Stimulated activated CD8-positive, alpha-beta memory T cell treated with anti-CD3 and anti-CD28 coated beads, Interleukin-4, amount 100 ng/mL, for 4 hours (primary cell): Measurements from ENCODE around the gene STK32C.
"Not testable (repeated sequence)": the region's sequence is repeated elsewhere in the genome, so short reads cannot be mapped to it uniquely, and the experiment has no call there.

Source experiments
- DNase-seq, 2 donors: peaks; one replicate each; pipeline ENCODE4 v3.0.0-alpha.2; 2020; ENCODE audit warnings: low read depth in 2 of 2, low spot score in 1 of 2

STK32C gene

GRCh38 chr10:132269266-132270230 lies 38.2 kb downstream of the STK32C start:
- DNase-seq = no peak

GRCh38 chr10:132267916-132268315 lies 39.8 kb downstream of the STK32C start:
- DNase-seq = not testable (repeated sequence)

GRCh38 chr10:132266594-132267161 lies 41.1 kb downstream of the STK32C start:
- DNase-seq = no peak

- no peak for DNase-seq
Measured at GRCh38 chr10:132265890-132266496, 41.8 kb downstream of the STK32C start.

GRCh38 chr10:132264966-132265889 lies 42.5 kb downstream of the STK32C start:
- DNase-seq = no peak

- no peak for DNase-seq
Measured at GRCh38 chr10:132264306-132264950, 43.3 kb downstream of the STK32C start.

GRCh38 chr10:132263866-132264265 lies 43.9 kb downstream of the STK32C start:
- DNase-seq = no peak

GRCh38 chr10:132259702-132260482 lies 47.9 kb downstream of the STK32C start:
- no peak for DNase-seq

- no peak for DNase-seq
Measured at GRCh38 chr10:132258423-132258822, 49.3 kb downstream of the STK32C start.

- no peak for DNase-seq
Measured at GRCh38 chr10:132257907-132258306, 49.8 kb downstream of the STK32C start.

- peak in 1 of 2 donors; percentile 23 for DNase-seq
Measured at GRCh38 chr10:132257271-132257670, 50.5 kb downstream of the STK32C start.

- DNase-seq = no peak
Measured at GRCh38 chr10:132256866-132257265, 50.9 kb downstream of the STK32C start.

GRCh38 chr10:132255489-132256344 lies 52.0 kb downstream of the STK32C start:
- DNase-seq = no peak

GRCh38 chr10:132254841-132255240 lies 52.9 kb downstream of the STK32C start:
- no peak for DNase-seq

GRCh38 chr10:132253092-132253687 lies 54.6 kb downstream of the STK32C start:
- no peak for DNase-seq

- DNase-seq = no peak
Measured at GRCh38 chr10:132252412-132252811, 55.3 kb downstream of the STK32C start.

GRCh38 chr10:132251928-132252327 lies 55.8 kb downstream of the STK32C start:
- DNase-seq = no peak
